ENCODE data around the gene ADGRL3.

- TF ChIP-seq POLR2AphosphoS5 (IDR thresholded peaks at IDR 0.05) (no peak), POLR2A (IDR thresholded peaks at IDR 0.05) (no peak), EP300 (IDR thresholded peaks at IDR 0.05; ENCODE audit: low read depth) (no peak)
- TF ChIP-seq, protein P1, sequence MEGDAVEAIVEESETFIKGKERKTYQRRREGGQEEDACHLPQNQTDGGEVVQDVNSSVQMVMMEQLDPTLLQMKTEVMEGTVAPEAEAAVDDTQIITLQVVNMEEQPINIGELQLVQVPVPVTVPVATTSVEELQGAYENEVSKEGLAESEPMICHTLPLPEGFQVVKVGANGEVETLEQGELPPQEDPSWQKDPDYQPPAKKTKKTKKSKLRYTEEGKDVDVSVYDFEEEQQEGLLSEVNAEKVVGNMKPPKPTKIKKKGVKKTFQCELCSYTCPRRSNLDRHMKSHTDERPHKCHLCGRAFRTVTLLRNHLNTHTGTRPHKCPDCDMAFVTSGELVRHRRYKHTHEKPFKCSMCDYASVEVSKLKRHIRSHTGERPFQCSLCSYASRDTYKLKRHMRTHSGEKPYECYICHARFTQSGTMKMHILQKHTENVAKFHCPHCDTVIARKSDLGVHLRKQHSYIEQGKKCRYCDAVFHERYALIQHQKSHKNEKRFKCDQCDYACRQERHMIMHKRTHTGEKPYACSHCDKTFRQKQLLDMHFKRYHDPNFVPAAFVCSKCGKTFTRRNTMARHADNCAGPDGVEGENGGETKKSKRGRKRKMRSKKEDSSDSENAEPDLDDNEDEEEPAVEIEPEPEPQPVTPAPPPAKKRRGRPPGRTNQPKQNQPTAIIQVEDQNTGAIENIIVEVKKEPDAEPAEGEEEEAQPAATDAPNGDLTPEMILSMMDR (IDR thresholded peaks at IDR 0.05), result no peak
These were observed 570.9 kb downstream of the ADGRL3 start for GRCh38 chr4:61771056-61771455.

Measured in transverse colon (tissue), 4 donors.